GM12878 (cell line): Measurements from ENCODE around the gene CNRIP1. TPM values are rescaled to one million over a fixed set of nuclear protein-coding genes. Genes with fewer than 3 reads are reported as not detected.

Source experiments
- ATAC-seq: fragments of 200-7000 bp; cut with Tn5 transposase; 3 replicates; pipeline ENCODE4 v1.9.1; 2020; ENCODE audit warnings: mild to moderate bottlenecking, moderate library complexity
- BruUV-seq: library from RNA; stranded (reverse); fragments of 400-500 nt; replicated peaks from 2 replicates; lab custom pipeline; 2021; lab: Mats Ljungman, UMichigan
- CTCF ChIA-PET: fragments of 300-600 bp; sonication (Branson Sonifier 250); formaldehyde crosslinking; extraction: SDS; loops from one replicate; lab custom pipeline; 2021; ENCODE audit warnings: inconsistent platforms; lab: Yijun Ruan, JAX
- POLR2A ChIA-PET: fragments of 350-600 bp; formaldehyde crosslinking; extraction: SDS; loops from one replicate; lab custom pipeline; 2021; ENCODE audit warnings: inconsistent platforms; lab: Charles Lee
- RAD21 ChIA-PET: fragments of 300-600 bp; sonication (Branson Sonifier 250); formaldehyde crosslinking; loops from one replicate; lab custom pipeline; 2023; ENCODE audit warnings: antibody characterized with exemption; ENCODE audit not compliant: unreplicated experiment; lab: Charles Lee
- SMC1A ChIA-PET: fragments of 300-600 bp; sonication (Branson Sonifier 250); formaldehyde crosslinking; loops from one replicate; lab custom pipeline; 2023; ENCODE audit not compliant: unreplicated experiment, uncharacterized antibody; lab: Charles Lee
- DNase-seq: peaks from one replicate; pipeline ENCODE4 v3.0.0-alpha.2; 2011; ENCODE audit warnings: low read depth, low spot score
- FAIRE-seq: peaks from 3 replicates; lab custom pipeline; 2011; peaks lifted over from hg19 to GRCh38; lab: Jason Lieb, UNC
- H2AFZ ChIP-seq: 2 replicates; pipeline ENCODE4 v1.6.0; 2011; ENCODE audit warnings: low read depth, low read length, control low read depth; ENCODE audit not compliant: control insufficient read depth
- H3K27ac ChIP-seq: 2 replicates; pipeline ENCODE4 v1.5.1; 2011; ENCODE audit warnings: control low read depth; ENCODE audit not compliant: control insufficient read depth, insufficient read depth
- H3K27me3 ChIP-seq, 2 experiments: replicated peaks in 1 of 2; 2 replicates each; pipeline versions ENCODE4 v1.6.0 to v1.6.1; 2011; ENCODE audit warnings: low read length in 1 of 2; ENCODE audit not compliant: control insufficient read depth in 2 of 2, insufficient read depth in 2 of 2
- H3K36me3 ChIP-seq, 2 experiments: 2 replicates each; pipeline ENCODE4 v1.5.1; 2011; ENCODE audit warnings: low read length in 1 of 2; ENCODE audit not compliant: control insufficient read depth in 2 of 2, insufficient read depth in 2 of 2
- H3K4me1 ChIP-seq: 2 replicates; pipeline ENCODE4 v1.6.1; 2011; ENCODE audit warnings: mild to moderate bottlenecking, low read length, moderate library complexity, mixed read lengths; ENCODE audit not compliant: control insufficient read depth, insufficient read depth
- H3K4me2 ChIP-seq: 2 replicates; pipeline ENCODE4 v1.6.0; 2011; ENCODE audit warnings: control low read depth; ENCODE audit not compliant: control insufficient read depth, insufficient read depth
- H3K4me3 ChIP-seq: fragments of 200-600 bp; sonication (generic); 2 replicates; pipeline ENCODE4 v1.5.1; 2016
- H3K79me2 ChIP-seq: 2 replicates; pipeline ENCODE4 v1.6.0; 2011; ENCODE audit warnings: low read length; ENCODE audit not compliant: control insufficient read depth, insufficient read depth
- H3K9ac ChIP-seq: 2 replicates; pipeline ENCODE4 v1.8.0; 2011; ENCODE audit warnings: low read length, control low read depth, mixed read lengths; ENCODE audit not compliant: control insufficient read depth, insufficient read depth
- H3K9me3 ChIP-seq: replicated peaks from 3 replicates; pipeline ENCODE4 v1.5.1; 2011; ENCODE audit warnings: mild to moderate bottlenecking, low read length; ENCODE audit not compliant: control insufficient read depth, insufficient read depth
- H4K20me1 ChIP-seq: 2 replicates; pipeline ENCODE4 v1.6.0; 2011; ENCODE audit not compliant: control insufficient read depth, insufficient read depth
- ASH2L ChIP-seq: fragments of 300-600, 200-600 bp; sonication (generic); IDR thresholded peaks from 2 replicates; pipeline ENCODE4 v1.6.1; 2017; ENCODE audit warnings: low read depth, mild to moderate bottlenecking, borderline replicate concordance
- BCL3 ChIP-seq: IDR thresholded peaks from 2 replicates; pipeline ENCODE4 v1.6.1; 2011; ENCODE audit warnings: borderline replicate concordance, low read depth, mild to moderate bottlenecking, moderate library complexity, low read length; ENCODE audit not compliant: insufficient read depth, poor library complexity, severe bottlenecking
- CBFB ChIP-seq: IDR thresholded peaks from 2 replicates; pipeline ENCODE4 v1.6.1; 2016; ENCODE audit warnings: antibody characterized with exemption, low read depth
- CTCF ChIP-seq, 3 experiments: IDR thresholded peaks in 2 of 3; conservative IDR thresholded peaks in 1 of 3; 2 replicates each; pipeline ENCODE4 v1.5.1; 2011; ENCODE audit warnings: low read depth in 3 of 3, low read length in 3 of 3, mild to moderate bottlenecking in 3 of 3, control low read depth in 2 of 3, moderate library complexity in 2 of 3, inconsistent platforms in 1 of 3, mixed read lengths in 1 of 3; ENCODE audit not compliant: control insufficient read depth in 2 of 3, insufficient read depth in 1 of 3; ENCODE audit errors: extremely low read depth in 1 of 3
- HDAC6 ChIP-seq: fragments of 200-600 bp; sonication (generic); IDR thresholded peaks from one replicate; pipeline ENCODE4 v1.8.0; 2017; ENCODE audit warnings: antibody characterized with exemption; ENCODE audit not compliant: unreplicated experiment
- JUND ChIP-seq: IDR thresholded peaks from 2 replicates; pipeline ENCODE4 v1.6.1; 2012; ENCODE audit warnings: low read depth, mild to moderate bottlenecking, low read length, improper control_type of control experiment, moderate library complexity
- KAT2A ChIP-seq: conservative IDR thresholded peaks from 2 replicates; pipeline ENCODE4 v1.6.1; 2011; ENCODE audit warnings: low read depth, low read length; ENCODE audit not compliant: control insufficient read depth
- MEF2B ChIP-seq: fragments of 450-650 bp; IDR thresholded peaks from 2 replicates; pipeline ENCODE4 v1.6.1; 2018; ENCODE audit warnings: mild to moderate bottlenecking, moderate library complexity; ENCODE audit not compliant: partially characterized antibody, poor library complexity, severe bottlenecking
- PRDM15 ChIP-seq: fragments of 450-650 bp; formaldehyde crosslinking; IDR thresholded peaks from 2 replicates; pipeline ENCODE4 v1.4.0; 2020; ENCODE audit warnings: mild to moderate bottlenecking, moderate library complexity
- RAD21 ChIP-seq: IDR thresholded peaks from 2 replicates; pipeline ENCODE4 v1.6.1; 2011; ENCODE audit warnings: mild to moderate bottlenecking, low read depth, low read length, moderate library complexity; ENCODE audit not compliant: insufficient read depth
- USF1 ChIP-seq: IDR thresholded peaks from 2 replicates; pipeline ENCODE4 v1.6.1; 2011; ENCODE audit warnings: borderline replicate concordance, low read depth, mild to moderate bottlenecking, moderate library complexity, mixed read lengths, low read length; ENCODE audit not compliant: insufficient read depth; ENCODE audit errors: extremely low read length
- ZNF24 ChIP-seq: fragments of 450-650 bp; IDR thresholded peaks from 2 replicates; pipeline ENCODE4 v1.6.1; 2017; ENCODE audit warnings: antibody characterized with exemption, mild to moderate bottlenecking
- ZNF274 ChIP-seq: IDR thresholded peaks from one replicate; pipeline ENCODE4 v1.8.0; 2011; ENCODE audit not compliant: insufficient read length, insufficient read depth
- WGBS: methylation state at CpG from one replicate; pipeline ENCODE4 v1.1.6; 2016; ENCODE audit warnings: low lambda C conversion rate; ENCODE audit not compliant: insufficient replicate concordance, insufficient coverage; ENCODE audit errors: missing lambda C conversion rate; 5-methylcytosine and 5-hydroxymethylcytosine counted together
- in situ Hi-C: fragments of 300-500 bp; cut with MboI; formaldehyde crosslinking; loops from 9 replicates; pipeline ENCODE4 v1.14.3; 2018; ENCODE audit warnings: mixed read lengths
- intact Hi-C: fragments of 100-400 bp; cut with micrococcal nuclease; formaldehyde crosslinking; loops from one replicate; pipeline ENCODE4 v1.14.2; 2022; ENCODE audit not compliant: unreplicated experiment
- polyA plus RNA-seq, 11 experiments: library from polyadenylated mRNA; depleted of rRNA in 4 of 11; unstranded in 6 of 11; stranded (reverse) in 5 of 11; fragments of >200 nt; fragmentation: Nextera tagmentation in 4 of 11; fragmentation: Illumina TruSeq in 1 of 11; extraction: Ambion mirVana in 4 of 11; extraction: Trizol in 1 of 11; gene quantifications; 1 replicate in 1 of 11; 2 replicates in 10 of 11; pipeline versions ENCODE4 v1.2.1 to v1.2.3, GENCODE V29; 2011 to 2016; ENCODE audit warnings: inconsistent platforms in 2 of 11, missing spikeins in 2 of 11, low read depth in 1 of 11
- total RNA-seq, 4 experiments: library from RNA; depleted of rRNA in 3 of 4; stranded (reverse); fragments of >200 nt in 3 of 4; fragmentation: Illumina TruSeq in 1 of 4; extraction: Trizol in 1 of 4; gene quantifications; 2 replicates each; pipeline versions ENCODE4 v1.2.1 to v1.2.3, GENCODE V29; 2013 to 2021

CNRIP1 gene
- total and polyA plus RNA-seq, 10 of the 15 experiments (the other 5 are each of a cell fraction or from before 2014, with no cell fraction given), result not detected

- RAD21 ChIA-PET, result interaction anchor here (0.7 to 1.9 kb wide), 7 partner anchors 10 to 169 kb away, joined by 3 to 6 read pairs (median 3); no protein-coding TSS in a partner anchor
- CTCF ChIA-PET, result interaction anchor here (0.8 to 10.0 kb wide), 12 partner anchors 8 to 169 kb away, joined by 3 to 130 read pairs (median 4); no protein-coding TSS in a partner anchor
Measured at GRCh38 chr2:68284896-68285295, 34.9 kb downstream of the CNRIP1 start.

More at GRCh38 chr2:68284896-68285295, 34.9 kb downstream of the CNRIP1 start:
- ChIA-PET POLR2A (interaction anchor here (1.0 kb wide), 1 partner anchor 73 kb away, joined by 5 read pairs; no protein-coding TSS in a partner anchor), SMC1A (interaction anchor here (0.6 to 6.7 kb wide), 11 partner anchors 9 to 163 kb away, joined by 3 to 64 read pairs (median 4); partner anchors contain the start of gene PNO1)
- TF ChIP-seq RAD21, result no peak
- TF ChIP-seq CTCF (IDR thresholded peaks at IDR 0.05 in 2 of 3, conservative IDR thresholded peaks at IDR 0.05 in 1 of 3; ENCODE audit: control insufficient read depth in 2 of 3, extremely low read depth in 1 of 3, insufficient read depth in 1 of 3, low read depth in 3 of 3, low read length in 3 of 3), result no peak
- no peak for TF ChIP-seq MEF2B
- no peak for TF ChIP-seq CBFB
- TF ChIP-seq JUND, result no peak
- TF ChIP-seq KAT2A, result no peak
- no peak for TF ChIP-seq PRDM15 (CRISPR knock-in tag)
- TF ChIP-seq ASH2L, result no peak
- TF ChIP-seq HDAC6, result no peak
- TF ChIP-seq ZNF24, result no peak
- TF ChIP-seq BCL3, result no peak
- TF ChIP-seq USF1, result no peak
- no peak for TF ChIP-seq ZNF274
- FAIRE-seq, result no peak
- H3K4me2 ChIP-seq, result no peak overlapping the region
- intact Hi-C loops (loop anchor here (10.0 kb wide), 1 partner anchor 230 kb away; no protein-coding TSS in a partner anchor), in situ Hi-C loops (loop anchor here (5.0 kb wide), 1 partner anchor 163 kb away; no protein-coding TSS in a partner anchor)
- H3K9ac ChIP-seq, result no peak overlapping the region
- H3K4me3 ChIP-seq, result no peak overlapping the region
- no TSS peak for BruUV-seq
- H4K20me1 ChIP-seq, result no peaks in the 10 kb centered on the region
- H3K79me2 ChIP-seq, result no peaks in the 10 kb centered on the region
- no peaks in the 10 kb centered on the region for H3K9me3 ChIP-seq
- whole genome bisulfite sequencing, result 75% methylated on average over 2 of the region's 3 CpGs
- H3K4me1 ChIP-seq, result no peaks in the 10 kb centered on the region
- no peak overlapping the region for H3K27ac ChIP-seq
- ATAC-seq, result no peak
- H2AFZ ChIP-seq, result no peak overlapping the region
- H3K27me3 ChIP-seq, result no peaks in the 10 kb centered on the region
- no peaks in the 10 kb centered on the region for H3K36me3 ChIP-seq
- no peak for DNase-seq
